DND-41 (cell line): ENCODE measurements around the gene AAMDC.
A peak's percentile ranks its signal among the peaks of the same experiment; 100 is the strongest.
"Not testable (repeated sequence)": the region's sequence is repeated elsewhere in the genome, so short reads cannot be mapped to it uniquely, and the experiment has no call there.

Experiments used
- ATAC-seq: fragments of 200-7000 bp; cut with Tn5 transposase; 3 replicates; pipeline ENCODE4 v1.9.1; 2021; ENCODE audit warnings: low read depth; ENCODE audit not compliant: insufficient read depth
- DNase-seq: peaks from one replicate; pipeline ENCODE4 v3.0.0-alpha.2; 2020
- H2AFZ ChIP-seq: 2 replicates; pipeline ENCODE4 v1.6.0; 2012; ENCODE audit warnings: low read depth, low read length
- H3K27ac ChIP-seq: 2 replicates; pipeline ENCODE4 v1.5.1; 2012; ENCODE audit warnings: low read length, inconsistent platforms
- H3K27me3 ChIP-seq: fragments of 200-600 bp; sonication (generic); 2 replicates; pipeline ENCODE4 v1.6.0; 2012; ENCODE audit warnings: low read length, mild to moderate bottlenecking, inconsistent platforms; ENCODE audit not compliant: insufficient read depth, poor library complexity
- H3K36me3 ChIP-seq: 2 replicates; pipeline ENCODE4 v1.5.1; 2012; ENCODE audit warnings: low read length, inconsistent platforms; ENCODE audit not compliant: insufficient read depth
- H3K4me1 ChIP-seq: 2 replicates; pipeline ENCODE4 v1.5.1; 2012; ENCODE audit warnings: mild to moderate bottlenecking, low read length; ENCODE audit not compliant: insufficient read depth
- H3K4me2 ChIP-seq: 2 replicates; pipeline ENCODE4 v1.6.0; 2012; ENCODE audit warnings: mild to moderate bottlenecking, moderate library complexity, low read length, inconsistent platforms; ENCODE audit not compliant: insufficient read depth
- H3K4me3 ChIP-seq, 2 experiments: fragments of 200-600 bp in 1 of 2; shearing (Covaris generic) in 1 of 2; 2 replicates each; pipeline ENCODE4 v1.5.1; 2012 to 2016; ENCODE audit warnings: inconsistent platforms in 2 of 2, low read length in 2 of 2, mild to moderate bottlenecking in 2 of 2, low read depth in 1 of 2, moderate library complexity in 1 of 2
- H3K79me2 ChIP-seq: 2 replicates; pipeline ENCODE4 v1.6.0; 2012; ENCODE audit warnings: low read length, inconsistent platforms; ENCODE audit not compliant: insufficient read depth
- H3K9ac ChIP-seq: 2 replicates; pipeline ENCODE4 v1.6.0; 2012; ENCODE audit warnings: low read depth, mild to moderate bottlenecking, inconsistent platforms, low read length, moderate library complexity
- H3K9me3 ChIP-seq: 2 replicates; pipeline ENCODE4 v1.5.1; 2012; ENCODE audit warnings: low read length, moderate library complexity, mild to moderate bottlenecking, inconsistent platforms; ENCODE audit not compliant: insufficient read depth, severe bottlenecking
- H4K20me1 ChIP-seq: 2 replicates; pipeline ENCODE4 v1.6.0; 2012; ENCODE audit warnings: low read length; ENCODE audit not compliant: insufficient read depth
- CTCF ChIP-seq: IDR thresholded peaks from 2 replicates; pipeline ENCODE4 v1.5.1; 2012; ENCODE audit warnings: borderline replicate concordance, low read length, moderate library complexity, mild to moderate bottlenecking; ENCODE audit not compliant: poor library complexity, severe bottlenecking; ENCODE audit errors: extremely low read depth
- EZH2 ChIP-seq: IDR thresholded peaks from 3 replicates; pipeline ENCODE4 v1.6.1; 2012; ENCODE audit warnings: borderline replicate concordance, low read depth, mild to moderate bottlenecking, moderate library complexity, low read length, inconsistent platforms; ENCODE audit not compliant: severe bottlenecking

The AAMDC gene

GRCh38 chr11:77819921-77820564 is 901 bp upstream of the AAMDC start:
- Histone ChIP-seq H3K4me3 (peak overlapping the region; percentile 92 to 98), H3K4me2 (peak overlapping the region; percentile 99), H3K79me2 (peaks cover 65% of the 10 kb centered on the region), H3K27me3 (no peaks in the 10 kb centered on the region), H3K27ac (peak overlapping the region; percentile 86), H3K9me3 (no peaks in the 10 kb centered on the region), H3K36me3 (peaks cover 5% of the 10 kb centered on the region), H2AFZ (peak overlapping the region; percentile 92), H3K4me1 (peaks cover 38% of the 10 kb centered on the region), H3K9ac (peak overlapping the region; percentile 98), H4K20me1 (peaks cover 38% of the 10 kb centered on the region)
- ATAC-seq (peak; percentile 18), DNase-seq (peak; percentile 60)
- TF ChIP-seq EZH2, result no peak

GRCh38 chr11:77821349-77821851 is 456 bp downstream of the AAMDC start:
- DNase-seq, result peak; percentile 26
- peaks cover 30% of the 10 kb centered on the region for H4K20me1 ChIP-seq
- H3K27me3 ChIP-seq, result no peaks in the 10 kb centered on the region
- peak overlapping the region; percentile 92 to 93 for H3K4me3 ChIP-seq
- peak overlapping the region; percentile 99 for H3K4me2 ChIP-seq
- H3K79me2 ChIP-seq, result peaks cover 52% of the 10 kb centered on the region
- peak overlapping the region; percentile 98 for H3K9ac ChIP-seq
- H3K27ac ChIP-seq, result peak overlapping the region; percentile 68
- peaks cover 5% of the 10 kb centered on the region; the same call in 1 of the 2 replicates for H3K36me3 ChIP-seq
- peak overlapping the region; percentile 98 for H2AFZ ChIP-seq
- no peaks in the 10 kb centered on the region for H3K9me3 ChIP-seq
- ATAC-seq, result no peak
- peaks cover 38% of the 10 kb centered on the region for H3K4me1 ChIP-seq
- TF ChIP-seq CTCF, result no peak
- TF ChIP-seq EZH2, result no peak

- H3K79me2 ChIP-seq, result peaks cover 44% of the 10 kb centered on the region
- not testable (repeated sequence) for H2AFZ ChIP-seq, ATAC-seq, H3K27ac ChIP-seq, H3K27me3 ChIP-seq, DNase-seq, H3K9me3 ChIP-seq, H3K36me3 ChIP-seq
- H3K4me1 ChIP-seq, result peaks cover 32% of the 10 kb centered on the region
- H3K9ac ChIP-seq, result peak overlapping the region; percentile 98; the same call in 1 of the 2 replicates
- H4K20me1 ChIP-seq, result peaks cover 25% of the 10 kb centered on the region
- peak overlapping the region in 1 of 2 experiments; percentile 92; a peak in 1 of 4 replicates for H3K4me3 ChIP-seq
- H3K4me2 ChIP-seq, result peak overlapping the region; percentile 99
Observed at GRCh38 chr11:77822126-77822525, 1.2 kb downstream of the AAMDC start.

GRCh38 chr11:77823775-77824174 is 2.8 kb downstream of the AAMDC start:
- Histone ChIP-seq H3K79me2 (peaks cover 28% of the 10 kb centered on the region), H3K36me3 (peaks cover 5% of the 10 kb centered on the region; the same call in 1 of the 2 replicates), H3K27ac (no peak overlapping the region), H3K9me3 (no peaks in the 10 kb centered on the region), H3K4me1 (peaks cover 15% of the 10 kb centered on the region), H4K20me1 (peaks cover 9% of the 10 kb centered on the region), H3K4me3 (no peak overlapping the region), H3K9ac (no peak overlapping the region), H3K27me3 (no peaks in the 10 kb centered on the region), H2AFZ (no peak overlapping the region), H3K4me2 (no peak overlapping the region)
- TF ChIP-seq EZH2 (no peak), CTCF (no peak)
- DNase-seq (no peak), ATAC-seq (no peak)
